Measurements from ENCODE around the gene HAUS1. TPM values are rescaled to one million over a fixed set of nuclear protein-coding genes. Genes with fewer than 3 reads are reported as not detected.

HAUS1 gene
- total RNA-seq, 2 experiments from 2014 or later: 55.2 to 59.2 TPM

DNA sequence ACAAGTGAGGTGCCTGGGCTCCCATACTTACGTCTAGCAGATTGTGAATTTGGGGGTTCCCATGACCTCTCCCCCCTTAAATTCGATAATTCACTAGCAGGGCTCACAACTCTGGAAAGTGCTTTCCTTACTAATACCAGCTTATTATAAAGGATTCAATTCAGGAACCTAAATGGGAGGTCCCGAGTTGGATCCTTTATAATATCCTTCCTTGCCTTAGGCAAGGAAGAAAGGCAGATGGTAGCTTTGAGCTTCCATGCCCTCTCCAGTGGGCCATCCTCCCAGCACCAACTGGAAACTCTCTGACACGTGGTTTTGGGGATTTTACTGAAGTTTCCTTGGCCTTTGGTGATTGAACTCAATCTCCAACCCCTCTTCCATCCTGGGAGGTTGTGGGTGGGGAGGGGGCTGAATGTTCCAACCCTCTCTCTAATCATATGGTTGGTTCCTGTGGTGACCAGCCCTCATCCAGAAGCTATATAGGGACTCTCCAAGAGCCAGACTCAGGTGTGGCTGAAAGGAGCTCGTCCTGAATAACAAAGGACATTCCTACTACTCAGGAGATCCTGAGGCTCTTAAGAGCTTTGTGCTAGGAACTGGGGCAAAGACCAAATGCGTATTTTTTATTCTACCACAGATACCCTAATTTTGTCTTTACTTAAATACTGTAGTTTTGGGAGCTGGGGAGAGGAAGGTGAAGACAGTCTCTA lies 62.2 kb downstream of the HAUS1 start:
- ChIA-PET POLR2A (no interaction called here), CTCF (no interaction called here)

DNA sequence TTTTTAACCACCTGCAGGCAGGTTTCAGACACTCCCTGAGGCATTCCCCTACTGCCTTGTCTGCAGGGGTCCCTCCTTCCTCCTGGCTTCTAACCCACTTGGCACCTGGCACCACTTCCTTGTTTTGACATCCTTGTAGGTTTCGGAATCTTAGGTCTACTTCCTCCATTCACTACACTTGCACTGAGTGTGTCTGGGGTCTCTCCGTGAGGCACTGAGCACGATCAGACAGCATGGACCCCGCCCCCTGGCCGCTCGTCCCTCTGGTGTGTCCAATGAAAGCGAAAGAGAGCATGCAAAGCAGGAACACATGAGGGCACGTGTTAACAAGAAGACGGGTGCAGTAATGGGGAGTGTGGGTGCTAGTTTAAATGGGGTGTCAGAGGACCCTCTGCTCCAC lies 63.8 kb downstream of the HAUS1 start:
- ChIA-PET CTCF (no interaction called here), POLR2A (no interaction called here)

DNA sequence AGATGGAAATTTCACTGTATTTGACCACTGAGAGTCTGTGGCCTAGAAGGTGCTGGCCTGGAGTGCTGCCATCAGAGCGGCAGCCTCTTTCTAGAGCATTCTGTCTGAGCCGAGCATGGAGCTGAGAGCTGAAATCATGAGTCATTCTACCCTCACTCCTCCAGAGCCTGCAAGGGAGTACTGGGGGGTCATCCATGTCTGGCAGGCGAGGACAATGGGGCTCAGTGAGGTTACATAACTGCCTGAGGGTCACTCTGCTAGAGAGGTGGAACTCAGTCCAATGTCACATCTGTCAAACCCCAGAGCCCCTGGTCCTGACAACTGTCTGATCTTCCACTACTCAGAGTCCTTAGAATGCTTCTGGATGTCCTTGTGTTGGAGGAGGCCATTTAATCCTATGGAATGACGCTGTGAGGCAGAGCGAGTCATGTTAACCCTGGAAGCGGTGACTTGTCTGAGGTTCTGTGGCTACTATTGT lies 65.3 kb downstream of the HAUS1 start:
- POLR2A ChIA-PET: no interaction called here
- CTCF ChIA-PET: interaction anchor here (0.9 kb wide), 1 partner anchor 12 kb away, joined by 3 read pairs; no protein-coding TSS in a partner anchor

DNA sequence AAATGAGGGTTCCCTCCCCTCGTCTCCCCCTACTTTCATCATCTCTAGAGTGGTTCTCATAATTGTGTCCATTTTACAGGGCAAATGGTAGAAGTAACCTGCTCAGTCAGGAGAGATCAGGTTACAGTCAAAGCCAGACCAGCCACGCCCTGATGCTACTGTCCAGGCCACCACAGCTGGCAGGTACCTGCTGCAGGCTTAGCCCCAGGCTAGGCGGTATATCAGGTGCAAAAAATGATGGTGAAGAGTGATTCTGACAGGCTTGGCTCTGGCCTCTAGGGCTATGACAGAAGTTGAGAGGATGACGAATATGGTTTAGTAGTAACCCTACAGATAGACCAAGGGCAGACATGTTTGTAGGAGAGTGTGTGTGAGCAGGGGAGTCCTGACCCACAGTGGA lies 67.1 kb downstream of the HAUS1 start:
- POLR2A ChIA-PET: no interaction called here
- CTCF ChIA-PET: no interaction called here

DNA sequence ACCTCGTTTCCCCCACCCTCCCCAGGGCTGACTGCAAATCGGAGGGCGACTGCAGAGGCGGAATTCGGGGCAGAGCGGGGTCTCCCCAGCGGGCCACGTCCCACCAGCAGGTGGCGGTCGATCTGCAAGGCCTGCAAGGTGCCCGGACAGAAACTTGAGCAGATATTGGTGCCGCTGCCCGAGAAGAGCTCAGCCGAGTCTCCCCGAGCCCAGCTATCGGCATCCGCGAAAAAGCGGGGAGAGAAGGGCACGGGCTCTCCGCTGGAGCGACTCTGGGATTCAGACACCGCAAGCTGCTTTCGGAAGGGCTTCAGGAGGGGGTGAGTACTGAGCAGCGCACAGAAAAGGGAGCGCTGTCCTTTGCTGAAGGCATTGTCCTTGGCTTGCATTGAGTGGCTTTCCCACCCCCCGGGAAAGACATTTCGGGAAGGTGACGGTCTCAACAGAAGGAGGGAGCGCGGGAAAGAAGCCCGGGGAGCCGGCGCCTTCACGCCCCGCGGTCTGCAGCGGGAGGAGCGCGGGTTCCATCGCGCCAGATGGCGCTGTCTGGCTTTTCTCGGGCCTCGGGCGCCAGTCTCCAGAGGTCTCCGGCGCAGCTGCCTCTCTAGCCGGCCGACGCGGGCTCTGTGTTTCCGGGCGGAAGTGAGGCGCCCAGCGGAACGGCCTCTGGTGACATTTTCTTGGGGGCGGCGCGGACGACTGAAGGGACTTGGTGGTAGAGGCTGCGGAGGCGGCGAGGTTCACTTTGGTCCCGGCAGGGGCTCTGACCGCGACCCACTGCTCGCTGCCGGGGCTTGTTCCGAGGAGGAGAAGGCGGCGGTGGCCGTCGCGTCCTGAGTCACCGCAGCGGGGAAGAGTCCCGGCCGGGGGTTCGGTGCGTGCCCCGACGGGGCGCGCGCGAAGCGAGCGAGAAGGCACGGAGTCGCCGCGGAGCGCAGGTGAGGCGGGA lies 69.5 kb downstream of the HAUS1 start:
- POLR2A ChIA-PET: interaction anchor here (0.6 to 1.5 kb wide), 7 partner anchors 16 to 744 kb away, joined by 3 to 18 read pairs (median 4); partner anchors contain the start of genes ATP5F1A, KATNAL2 and PIAS2
- CTCF ChIA-PET: interaction anchor here (0.7 to 2.8 kb wide), 35 partner anchors 9 to 487 kb away, joined by 3 to 37 read pairs (median 4); partner anchors contain the start of genes ATP5F1A and LOXHD1

DNA sequence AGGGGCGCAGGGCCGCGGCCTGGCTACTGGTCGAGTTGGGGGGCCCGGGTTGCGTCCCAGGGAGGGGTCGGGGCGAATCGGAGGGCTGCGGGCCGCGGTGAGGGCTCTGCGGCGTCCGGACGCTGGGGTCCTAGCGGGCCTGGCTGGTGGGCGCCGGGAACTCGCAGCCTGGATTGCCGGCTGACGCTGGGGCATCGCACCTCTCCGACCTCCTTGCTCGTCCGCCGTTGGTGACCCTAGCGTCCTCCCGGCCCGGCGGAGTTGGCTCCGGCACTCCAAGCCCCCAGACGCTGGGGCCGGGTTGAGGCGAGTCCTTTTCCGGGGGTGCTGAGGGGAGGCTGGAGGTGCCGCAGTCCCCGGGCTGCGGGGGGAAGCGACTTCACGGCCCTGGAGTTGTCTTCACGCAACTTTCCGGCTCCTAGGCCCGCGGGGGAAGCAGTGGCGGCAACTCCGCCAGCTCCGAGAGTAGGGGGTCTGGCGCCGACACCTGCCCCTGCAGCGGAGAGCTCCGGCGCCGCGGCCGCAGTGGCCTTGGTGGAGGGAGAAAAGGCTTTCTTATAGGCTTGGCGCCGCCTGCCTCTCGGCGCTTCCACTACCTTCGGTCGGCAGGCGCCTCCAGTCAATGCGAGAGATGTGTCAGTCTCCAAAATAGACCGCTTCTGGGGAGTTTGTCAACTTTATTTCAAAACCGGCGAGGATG lies 70.3 kb downstream of the HAUS1 start:
- ChIA-PET CTCF (interaction anchor here (0.6 to 2.8 kb wide), 23 partner anchors 8 to 486 kb away, joined by 3 to 37 read pairs (median 4); partner anchors contain the start of gene LOXHD1), POLR2A (interaction anchor here (0.7 to 1.3 kb wide), 3 partner anchors 77 to 743 kb away, joined by 4 to 5 read pairs (median 5); partner anchors contain the start of genes ATP5F1A, KATNAL2 and PIAS2)

DNA sequence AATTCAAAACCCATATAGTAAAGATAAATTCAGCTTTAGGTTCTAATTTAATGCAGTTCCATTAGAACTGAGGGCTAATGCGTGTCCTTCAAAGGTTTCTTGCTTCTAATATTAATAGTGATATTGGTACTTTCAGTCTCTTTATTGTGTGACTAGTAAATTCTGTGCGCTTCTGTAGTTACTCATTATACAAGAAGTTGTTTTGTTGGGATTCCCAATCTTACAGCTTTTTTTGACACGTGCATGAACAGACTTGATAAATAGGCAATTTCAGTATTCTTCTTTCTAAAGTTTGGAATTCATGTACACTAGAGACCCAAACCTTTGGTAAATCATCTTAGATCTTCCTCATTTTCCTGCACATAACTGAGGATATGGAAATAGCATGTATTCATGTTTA lies 71.8 kb downstream of the HAUS1 start:
- CTCF ChIA-PET: interaction anchor here (1.2 kb wide), 1 partner anchor 25 kb away, joined by 3 read pairs; no protein-coding TSS in a partner anchor
- POLR2A ChIA-PET: interaction anchor here (0.6 to 0.7 kb wide), 3 partner anchors 37 to 893 kb away, joined by 3 to 6 read pairs (median 3); no protein-coding TSS in a partner anchor

Other genes starting within 250 kb of the HAUS1 start
- 10 to 100 TPM; 14.7 TPM for gene EPG5, start 137.1 kb upstream of the HAUS1 start, total RNA-seq
- 10 to 100 TPM; 33.0 to 33.9 TPM for gene PSTPIP2, start 32.1 kb upstream of the HAUS1 start, total RNA-seq
- gene ATP5F1A, start 6.1 kb upstream of the HAUS1 start, total RNA-seq: 100 to 1,000 TPM; 485 to 505 TPM

Measured in activated CD8-positive, alpha-beta memory T cell treated with anti-CD3 and anti-CD28 coated beads for 36 hours (primary cell).